H9 (cell line): Measurements from ENCODE around the gene SEC61A2. TPM values are rescaled to one million over a fixed set of nuclear protein-coding genes. Genes with fewer than 3 reads are reported as not detected.

Experiments used
- DNase-seq: peaks from one replicate; pipeline ENCODE4 v3.0.0-alpha.2; 2017
- H2AFZ ChIP-seq: one replicate; pipeline ENCODE4 v1.6.1; 2013; ENCODE audit warnings: mild to moderate bottlenecking, low read length, control low read depth, moderate library complexity
- H2AK5ac ChIP-seq: 2 replicates; pipeline ENCODE4 v1.6.1; 2013; ENCODE audit warnings: low read length, control low read depth, mixed read lengths; ENCODE audit not compliant: insufficient read length
- H2BK120ac ChIP-seq: one replicate; pipeline ENCODE4 v1.6.1; 2013; ENCODE audit warnings: low read depth, mild to moderate bottlenecking, low read length, control low read depth, inconsistent platforms; ENCODE audit not compliant: poor library complexity, severe bottlenecking
- H2BK12ac ChIP-seq: 2 replicates; pipeline ENCODE4 v1.6.1; 2013; ENCODE audit warnings: low read length, control low read depth, mixed read lengths, low read depth; ENCODE audit not compliant: insufficient read length
- H2BK15ac ChIP-seq: 2 replicates; pipeline ENCODE4 v1.6.1; 2013; ENCODE audit warnings: low read depth, low read length, control low read depth
- H2BK20ac ChIP-seq: one replicate; pipeline ENCODE4 v1.6.1; 2013; ENCODE audit warnings: low read depth, mild to moderate bottlenecking, low read length, control low read depth, inconsistent platforms; ENCODE audit not compliant: poor library complexity, severe bottlenecking
- H2BK5ac ChIP-seq: 2 replicates; pipeline ENCODE4 v1.6.1; 2013; ENCODE audit warnings: low read length, control low read depth, mixed read lengths; ENCODE audit not compliant: insufficient read length
- H3K14ac ChIP-seq: 2 replicates; pipeline ENCODE4 v1.6.1; 2013; ENCODE audit warnings: low read length, control low read depth; ENCODE audit not compliant: insufficient read depth
- H3K18ac ChIP-seq: 2 replicates; pipeline ENCODE4 v1.6.1; 2013; ENCODE audit warnings: low read depth, mild to moderate bottlenecking, mixed read lengths, low read length, control low read depth; ENCODE audit not compliant: insufficient read length
- H3K23ac ChIP-seq: 2 replicates; pipeline ENCODE4 v1.6.1; 2013; ENCODE audit warnings: low read length, control low read depth, mixed read lengths, low read depth; ENCODE audit not compliant: insufficient read length
- H3K23me2 ChIP-seq: 2 replicates; pipeline ENCODE4 v1.6.1; 2013; ENCODE audit warnings: low read depth, mild to moderate bottlenecking, mixed read lengths, low read length, control low read depth; ENCODE audit not compliant: insufficient read length, poor library complexity, severe bottlenecking
- H3K27ac ChIP-seq: 2 replicates; pipeline ENCODE4 v1.5.1; 2013; ENCODE audit warnings: low read length, control low read depth, mixed read lengths, low read depth; ENCODE audit not compliant: insufficient read length
- H3K27me3 ChIP-seq: 2 replicates; pipeline ENCODE4 v1.6.1; 2013; ENCODE audit warnings: low read length, control low read depth, inconsistent platforms; ENCODE audit not compliant: insufficient read depth
- H3K4ac ChIP-seq: 2 replicates; pipeline ENCODE4 v1.6.1; 2013; ENCODE audit warnings: low read depth, mild to moderate bottlenecking, control low read depth, inconsistent platforms, low read length, moderate library complexity
- H3K4me1 ChIP-seq: 2 replicates; pipeline ENCODE4 v1.6.1; 2013; ENCODE audit warnings: low read length, control low read depth, inconsistent platforms; ENCODE audit not compliant: insufficient read depth
- H3K4me2 ChIP-seq: 2 replicates; pipeline ENCODE4 v1.6.1; 2013; ENCODE audit warnings: low read length, control low read depth, mixed read lengths; ENCODE audit not compliant: insufficient read length, insufficient read depth
- H3K56ac ChIP-seq: 2 replicates; pipeline ENCODE4 v1.6.1; 2013; ENCODE audit warnings: low read depth, mild to moderate bottlenecking, mixed read lengths, low read length, control low read depth; ENCODE audit not compliant: insufficient read length
- H3K79me1 ChIP-seq: 2 replicates; pipeline ENCODE4 v1.6.1; 2013; ENCODE audit warnings: low read depth, mild to moderate bottlenecking, moderate library complexity, low read length, control low read depth, inconsistent platforms; ENCODE audit not compliant: insufficient read depth, poor library complexity, severe bottlenecking
- H3K79me2 ChIP-seq: 2 replicates; pipeline ENCODE4 v1.6.1; 2013; ENCODE audit warnings: low read length, control low read depth, inconsistent platforms; ENCODE audit not compliant: insufficient read depth
- H3K9ac ChIP-seq: 2 replicates; pipeline ENCODE4 v1.6.1; 2013; ENCODE audit warnings: low read length, control low read depth, mixed read lengths; ENCODE audit not compliant: insufficient read length; ENCODE audit errors: extremely low read depth
- H3K9me3 ChIP-seq: one replicate; pipeline ENCODE4 v1.6.1; 2013; ENCODE audit warnings: low read depth, low read length, inconsistent platforms; ENCODE audit not compliant: control insufficient read depth
- H3T11ph ChIP-seq: one replicate; pipeline ENCODE4 v1.6.1; 2013; ENCODE audit warnings: mild to moderate bottlenecking, low read length, control low read depth, inconsistent platforms
- H4K20me1 ChIP-seq: one replicate; pipeline ENCODE4 v1.6.1; 2013; ENCODE audit not compliant: control insufficient read depth, insufficient read length, insufficient read depth
- H4K5ac ChIP-seq: 2 replicates; pipeline ENCODE4 v1.6.1; 2013; ENCODE audit warnings: low read depth, mild to moderate bottlenecking, mixed read lengths, low read length, control low read depth; ENCODE audit not compliant: insufficient read length
- H4K8ac ChIP-seq: replicated peaks from 2 replicates; pipeline ENCODE4 v1.6.1; 2013; ENCODE audit warnings: low read length, control low read depth, mixed read lengths, low read depth; ENCODE audit not compliant: insufficient read length
- H4K91ac ChIP-seq: 2 replicates; pipeline ENCODE4 v1.6.1; 2013; ENCODE audit warnings: low read depth, mild to moderate bottlenecking, moderate library complexity, mixed read lengths, low read length, control low read depth; ENCODE audit not compliant: insufficient read length
- H3K27ac Mint-ChIP-seq, 3 experiments: 2 replicates in 2 of 3; 3 replicates in 1 of 3; pipeline ENCODE4 v1.8.0; 2020 to 2021; ENCODE audit warnings: mixed read lengths in 3 of 3, mild to moderate bottlenecking in 1 of 3, moderate library complexity in 1 of 3
- H3K27me3 Mint-ChIP-seq: 2 replicates; pipeline ENCODE4 v1.8.0; 2021; ENCODE audit warnings: low read depth, mild to moderate bottlenecking, moderate library complexity, mixed read lengths
- H3K36me3 Mint-ChIP-seq, 3 experiments: 2 replicates in 2 of 3; 3 replicates in 1 of 3; pipeline ENCODE4 v1.8.0; 2020 to 2021; ENCODE audit warnings: low read depth in 3 of 3, mixed read lengths in 3 of 3; ENCODE audit not compliant: insufficient read depth in 1 of 3
- H3K4me1 Mint-ChIP-seq, 2 experiments: 2 replicates each; pipeline ENCODE4 v1.8.0; 2020; ENCODE audit warnings: mixed read lengths in 2 of 2
- H3K4me3 Mint-ChIP-seq, 2 experiments: 2 replicates in 1 of 2; 3 replicates in 1 of 2; pipeline ENCODE4 v1.8.0; 2020 to 2021; ENCODE audit warnings: mild to moderate bottlenecking in 2 of 2, mixed read lengths in 2 of 2, moderate library complexity in 1 of 2
- H3K9me3 Mint-ChIP-seq, 2 experiments: 2 replicates in 1 of 2; 3 replicates in 1 of 2; pipeline ENCODE4 v1.8.0; 2020; ENCODE audit warnings: mild to moderate bottlenecking in 2 of 2, mixed read lengths in 2 of 2, moderate library complexity in 1 of 2
- CTCF ChIP-seq: fragments of 200-600 bp; sonication (generic); conservative IDR thresholded peaks from 3 replicates; pipeline ENCODE4 v1.8.0; 2021; ENCODE audit warnings: antibody characterized with exemption, mild to moderate bottlenecking
- WGBS: extraction: QIAGEN DNeasy Blood & Tissue Kit; methylation state at CpG from one replicate; pipeline ENCODE4 v1.1.7; 2013; ENCODE audit warnings: missing lambda C conversion rate, low lambda C conversion rate, mixed read lengths; ENCODE audit not compliant: insufficient read length; ENCODE audit errors: extremely low coverage; 5-methylcytosine and 5-hydroxymethylcytosine counted together
- total RNA-seq: library from RNA; stranded (reverse); gene quantifications from 2 replicates; pipeline ENCODE4 v1.2.1, GENCODE V29; 2021

Gene SEC61A2
- total RNA-seq, 1 experiment from 2014 or later = 13.9 TPM

- no peak overlapping the region for H2BK12ac ChIP-seq
- Mint-ChIP-seq H3K9me3 (no peaks in the 10 kb centered on the region), H3K4me1 (no peaks in the 10 kb centered on the region), H3K36me3 (peaks cover 47 to 88% (median 81%) of the 10 kb centered on the region in 3 experiments), H3K27ac (peak overlapping the region in 1 of 3 experiments; percentile 75; a peak in 1 of 7 replicates), H3K27me3 (no peaks in the 10 kb centered on the region; the same call in 1 of the 2 replicates), H3K4me3 (no peak overlapping the region)
- H4K91ac ChIP-seq = no peak overlapping the region
- H2BK5ac ChIP-seq = no peak overlapping the region
- WGBS = no CpG with 5 or more reads among the region's 14 CpGs
- H2AFZ ChIP-seq = no peak overlapping the region
- no peak overlapping the region for H3K56ac ChIP-seq
- H4K8ac ChIP-seq = no peak overlapping the region
- no peaks in the 10 kb centered on the region for H4K20me1 ChIP-seq
- H2BK20ac ChIP-seq = no peak overlapping the region
- H2AK5ac ChIP-seq = no peak overlapping the region
- no peak overlapping the region for H2BK15ac ChIP-seq
- no peaks in the 10 kb centered on the region for H3K27me3 ChIP-seq
- H3K27ac ChIP-seq = no peak overlapping the region
- H3K4me1 ChIP-seq = no peaks in the 10 kb centered on the region
- no peak overlapping the region for H3K9ac ChIP-seq
- H2BK120ac ChIP-seq = no peak overlapping the region
- H3K79me1 ChIP-seq = no peaks in the 10 kb centered on the region
- H3T11ph ChIP-seq = no peak overlapping the region
- no peak overlapping the region for H3K18ac ChIP-seq
- no peak overlapping the region for H3K4ac ChIP-seq
- H3K79me2 ChIP-seq = no peaks in the 10 kb centered on the region
- no peaks in the 10 kb centered on the region for H3K23me2 ChIP-seq
- no peak overlapping the region for H4K5ac ChIP-seq
- H3K14ac ChIP-seq = no peak overlapping the region
- no peak for TF ChIP-seq CTCF
- H3K9me3 ChIP-seq = no peaks in the 10 kb centered on the region
- no peak overlapping the region for H3K4me2 ChIP-seq
- no peak for DNase-seq
- no peak overlapping the region for H3K23ac ChIP-seq
Measured at GRCh38 chr10:12107781-12108180, 21.7 kb upstream of the SEC61A2 start.
